IMR-90 (cell line): ENCODE measurements around the gene GSTM3.

Experiments used
- CHD1 ChIP-seq: IDR thresholded peaks from 2 replicates; pipeline ENCODE4 v1.6.1; 2012; ENCODE audit warnings: low read depth, low read length, improper control_type of control experiment
- CTCF ChIP-seq: conservative IDR thresholded peaks from 2 replicates; pipeline ENCODE4 v1.5.1; 2012; ENCODE audit warnings: mild to moderate bottlenecking, low read depth, low read length, improper control_type of control experiment
- POLR2A ChIP-seq: IDR thresholded peaks from 2 replicates; pipeline ENCODE4 v1.6.1; 2012; ENCODE audit warnings: mild to moderate bottlenecking, low read depth, low read length
- RAD21 ChIP-seq: IDR thresholded peaks from 2 replicates; pipeline ENCODE4 v1.6.1; 2012; ENCODE audit warnings: low read length, improper control_type of control experiment
- SMC3 ChIP-seq: fragments of 150-350 bp; IDR thresholded peaks from 2 replicates; pipeline ENCODE4 v1.6.1; 2016; ENCODE audit warnings: low read depth, mild to moderate bottlenecking, antibody characterized with exemption, low read length, moderate library complexity
- USF2 ChIP-seq: fragments of 150-350 bp; IDR thresholded peaks from 2 replicates; pipeline ENCODE4 v1.6.1; 2017; ENCODE audit warnings: mild to moderate bottlenecking, antibody characterized with exemption, low read length, low read depth

GRCh38 chr1:109712321-109712864 lies 28.4 kb downstream of the GSTM3 start:
- TF ChIP-seq RAD21 (no peak), POLR2A (no peak), CTCF (no peak), USF2 (no peak), SMC3 (no peak), CHD1 (no peak)
